HG03139 (cell line): ENCODE results near the gene EXOC1.
"Not testable (repeated sequence)": the region's sequence is repeated elsewhere in the genome, so short reads cannot be mapped to it uniquely, and the experiment has no call there.

Experiments
- ATAC-seq: cut with Tn5 transposase; IDR thresholded peaks from one replicate; pipeline ENCODE4 v1.9.1; 2021; ENCODE audit not compliant: unreplicated experiment

The EXOC1 gene

DNA sequence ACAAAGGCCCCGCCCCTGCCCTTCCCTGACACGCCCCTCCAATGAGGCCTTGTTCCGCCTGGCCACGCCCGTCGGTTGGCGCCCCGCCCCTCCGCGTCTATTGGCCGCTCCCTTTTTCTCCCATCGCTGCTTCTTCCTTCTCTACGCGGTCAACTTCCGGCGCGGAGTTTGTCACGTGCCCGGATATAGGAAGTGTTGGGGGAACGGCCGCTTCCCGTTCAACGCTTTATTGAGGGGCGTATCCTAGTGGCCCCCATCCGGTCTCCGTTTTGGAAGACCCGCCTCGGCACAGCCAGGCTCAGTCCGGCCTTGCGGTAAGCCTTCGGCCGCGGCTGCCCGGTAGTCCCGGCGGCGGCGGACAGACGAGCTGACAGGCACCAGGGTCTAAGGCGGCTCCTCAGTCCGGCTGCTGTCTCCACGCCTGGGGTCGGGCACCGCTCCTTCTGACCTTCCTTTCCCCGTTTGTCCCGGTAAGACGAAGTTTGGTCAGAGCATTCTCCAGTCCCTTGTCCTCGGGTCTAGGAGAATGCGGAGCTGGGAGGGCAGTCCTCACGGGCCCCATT is at the start of gene EXOC1:
TSS of gene EXOC1 (plus strand) at position 165 of the 563 bp plus-strand sequence. CDS start 4,676 bp downstream, outside the sequence.
- ATAC-seq: peak; percentile 97

DNA sequence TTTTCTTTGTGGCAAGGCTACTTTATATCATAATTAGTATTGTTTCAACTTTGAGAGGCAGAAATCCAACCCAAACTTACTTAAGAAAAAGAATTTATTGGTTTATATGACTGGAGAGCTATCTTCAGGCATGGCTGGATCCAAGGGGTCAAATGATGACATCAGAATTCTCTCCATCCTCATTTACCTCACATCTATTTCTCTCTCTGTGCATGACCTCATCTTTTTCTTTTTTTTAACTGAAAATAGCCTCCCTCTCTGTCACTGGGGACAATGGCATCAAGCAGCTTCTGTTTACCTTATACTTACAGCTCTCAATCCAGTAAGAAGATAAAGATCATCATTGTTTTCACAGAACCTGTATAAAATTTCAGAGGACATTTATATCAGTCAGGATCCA is 45.9 kb upstream of the EXOC1 start:
- ATAC-seq: no peak

- no peak for ATAC-seq
These were observed 45.3 kb upstream of the EXOC1 start for GRCh38 chr4:55808186-55808585.

DNA sequence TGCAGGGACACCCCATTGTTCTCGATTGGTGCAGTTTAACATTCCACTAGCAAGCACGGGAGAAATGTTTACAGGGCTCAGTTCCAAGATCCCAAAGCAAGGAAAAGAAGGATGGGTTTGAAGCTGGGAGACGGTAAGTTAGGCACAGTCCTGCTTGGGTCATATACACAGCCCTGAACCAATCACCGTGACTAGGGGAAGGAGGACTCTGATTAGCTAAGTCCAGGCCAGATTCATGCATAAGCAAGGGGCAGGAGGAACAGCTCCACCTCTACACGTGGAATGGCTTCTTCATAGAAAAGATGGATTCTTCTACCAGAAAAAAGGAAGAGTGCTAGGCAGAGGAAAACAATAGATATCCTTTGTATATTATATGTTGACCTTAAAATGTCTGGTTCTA is 44.8 kb upstream of the EXOC1 start:
- ATAC-seq: no peak

DNA sequence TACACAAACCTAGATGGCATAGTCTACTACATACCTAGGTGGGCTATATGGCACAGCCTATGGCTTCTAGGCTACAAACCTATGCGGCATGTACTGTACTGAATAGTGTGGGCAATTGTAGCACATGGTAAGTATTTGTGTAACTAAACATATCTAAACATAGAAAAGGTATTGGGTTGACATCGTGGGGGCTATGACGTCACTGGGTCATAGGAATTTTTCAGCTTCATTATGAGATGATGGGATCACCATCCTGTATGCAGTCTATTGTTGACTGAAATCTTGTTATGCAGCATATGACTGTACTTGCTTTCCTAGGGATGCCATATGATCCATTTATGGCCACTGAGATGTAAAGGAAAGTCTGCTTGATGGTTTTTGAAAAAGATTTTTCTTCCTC is 35.8 kb upstream of the EXOC1 start:
- ATAC-seq: no peak

DNA sequence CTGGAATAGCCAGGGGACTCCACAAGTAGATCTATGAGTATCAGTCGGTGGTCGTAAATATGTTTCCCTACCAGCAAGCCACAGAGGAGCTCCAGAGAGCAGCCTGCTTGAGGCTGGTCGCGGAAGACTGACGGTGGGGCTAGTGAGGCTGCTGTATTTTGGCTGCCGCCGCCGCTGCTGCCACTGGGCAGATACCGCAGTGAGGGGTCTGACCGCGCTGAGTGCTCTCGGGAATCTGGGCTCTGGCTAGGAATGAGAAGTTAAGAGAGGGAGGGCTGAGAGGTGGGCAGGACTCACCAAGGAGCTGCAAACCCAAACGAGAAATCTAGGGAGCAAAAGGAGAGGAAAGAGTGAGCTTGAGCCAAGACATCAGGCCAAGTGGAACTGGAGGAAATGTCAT is 33.8 kb upstream of the EXOC1 start, which contains the start of gene EXOC1L:
TSS of gene EXOC1L (plus strand) at position 157 of the 400 bp plus-strand sequence. CDS start at position 394, 237 bp downstream.
- ATAC-seq: no peak

GRCh38 chr4:55820279-55820678 is 33.2 kb upstream of the EXOC1 start:
- no peak for ATAC-seq

DNA sequence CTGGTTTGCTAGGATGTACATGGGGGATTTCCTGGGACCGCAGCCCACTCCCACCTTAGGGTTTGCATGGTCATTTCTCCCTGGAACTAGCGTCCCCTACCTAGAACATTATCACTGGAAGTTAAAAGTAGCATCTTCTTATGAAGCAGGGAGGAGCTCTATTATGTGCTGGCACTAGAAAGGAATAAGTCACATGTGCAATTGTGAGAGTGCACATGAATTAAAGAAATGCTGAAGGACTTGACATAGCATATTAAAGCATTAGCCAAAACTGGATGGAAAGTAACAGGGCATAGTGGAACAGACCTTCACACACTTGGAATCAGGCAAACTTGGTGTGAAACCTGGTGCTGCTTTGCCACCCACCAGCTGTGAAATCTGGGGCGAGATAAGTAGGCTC is 31.1 kb upstream of the EXOC1 start:
- ATAC-seq: no peak

DNA sequence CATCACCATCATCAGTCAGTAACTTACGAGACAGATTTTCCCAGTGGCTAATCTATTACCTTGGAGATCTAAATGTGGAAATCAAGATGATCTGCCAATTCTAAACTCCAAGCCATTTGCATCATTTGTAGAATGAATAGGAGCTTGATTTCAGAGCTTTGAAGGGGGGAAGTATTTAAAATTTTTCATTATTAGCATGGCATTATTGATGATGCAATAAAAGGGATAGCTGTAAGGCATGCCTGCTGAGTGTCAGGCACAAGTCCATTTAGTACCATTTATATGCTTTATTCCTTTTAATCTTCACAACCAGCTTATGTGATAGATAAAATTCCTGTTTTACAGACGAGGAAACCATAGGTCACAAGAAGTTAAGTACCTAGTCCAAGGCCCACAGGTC is 28.6 kb upstream of the EXOC1 start:
- ATAC-seq: no peak

- ATAC-seq: no peak
These were observed 26.5 kb upstream of the EXOC1 start for GRCh38 chr4:55826986-55827385.

GRCh38 chr4:55827582-55827981 is 25.9 kb upstream of the EXOC1 start:
- ATAC-seq: no peak

DNA sequence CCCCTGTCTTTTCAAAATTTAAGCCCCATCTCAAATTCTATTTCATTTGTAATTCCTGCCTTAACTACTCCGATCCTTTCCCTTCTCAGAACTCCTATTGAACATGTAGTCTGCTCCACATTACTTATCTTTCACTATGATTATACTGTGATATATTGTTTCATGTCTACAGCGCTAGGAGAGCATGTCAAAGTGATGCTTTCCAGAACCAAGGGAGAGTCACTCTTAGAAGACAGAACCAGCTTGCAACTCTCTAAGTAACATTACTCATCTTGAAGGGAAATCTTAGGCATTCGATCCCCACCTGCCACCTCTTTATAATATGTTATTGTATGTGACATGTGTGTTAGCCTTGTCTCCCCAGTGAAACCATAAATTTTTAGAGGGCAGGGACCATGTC is 23.4 kb upstream of the EXOC1 start:
- ATAC-seq: no peak

- ATAC-seq: no peak
These were observed 22.7 kb upstream of the EXOC1 start for GRCh38 chr4:55830716-55831115.

- ATAC-seq: no peak
These were observed 19.2 kb upstream of the EXOC1 start for GRCh38 chr4:55834086-55834795.

DNA sequence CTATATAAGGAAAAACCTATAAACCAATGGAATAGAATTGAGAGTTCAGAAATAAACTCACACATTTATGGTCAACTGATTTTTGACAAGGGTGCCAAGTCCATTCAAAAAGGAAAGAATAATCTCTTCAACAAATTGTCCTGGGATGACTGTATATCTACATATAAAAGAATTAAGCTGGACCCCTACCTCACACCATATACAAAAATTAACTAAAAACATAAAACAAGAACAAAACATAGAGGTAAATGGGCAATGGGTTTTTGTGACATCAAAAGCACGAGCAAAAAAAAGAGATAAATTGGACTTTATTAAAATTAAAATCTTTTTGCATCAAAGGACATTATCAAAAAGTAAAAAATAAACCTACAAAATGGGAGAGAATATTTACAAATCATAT is 15.5 kb upstream of the EXOC1 start:
- ATAC-seq: no peak

- ATAC-seq: no peak
These were observed 15.1 kb upstream of the EXOC1 start for GRCh38 chr4:55838356-55838755.

- no peak for ATAC-seq
These were observed 14.5 kb upstream of the EXOC1 start for GRCh38 chr4:55838952-55839351.

DNA sequence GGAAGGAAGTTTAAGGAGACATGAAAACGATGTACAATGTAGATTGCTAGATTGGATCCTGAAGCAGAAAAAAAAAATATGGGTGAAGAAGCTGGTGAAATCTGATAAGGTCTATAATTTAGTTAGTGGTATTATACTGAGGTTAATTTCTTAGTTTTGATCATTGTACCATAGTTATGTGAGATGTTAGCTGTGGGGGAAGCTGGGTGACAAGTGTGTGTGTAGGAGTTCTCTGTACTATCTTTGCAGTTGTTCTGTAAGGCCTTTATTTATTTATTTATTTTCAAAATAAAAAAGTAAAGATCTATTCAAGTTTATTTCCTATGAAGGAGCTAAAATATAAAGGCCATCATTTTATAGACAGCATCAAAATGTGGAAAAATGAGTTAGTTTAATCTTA is 12.5 kb upstream of the EXOC1 start:
- no peak for ATAC-seq

DNA sequence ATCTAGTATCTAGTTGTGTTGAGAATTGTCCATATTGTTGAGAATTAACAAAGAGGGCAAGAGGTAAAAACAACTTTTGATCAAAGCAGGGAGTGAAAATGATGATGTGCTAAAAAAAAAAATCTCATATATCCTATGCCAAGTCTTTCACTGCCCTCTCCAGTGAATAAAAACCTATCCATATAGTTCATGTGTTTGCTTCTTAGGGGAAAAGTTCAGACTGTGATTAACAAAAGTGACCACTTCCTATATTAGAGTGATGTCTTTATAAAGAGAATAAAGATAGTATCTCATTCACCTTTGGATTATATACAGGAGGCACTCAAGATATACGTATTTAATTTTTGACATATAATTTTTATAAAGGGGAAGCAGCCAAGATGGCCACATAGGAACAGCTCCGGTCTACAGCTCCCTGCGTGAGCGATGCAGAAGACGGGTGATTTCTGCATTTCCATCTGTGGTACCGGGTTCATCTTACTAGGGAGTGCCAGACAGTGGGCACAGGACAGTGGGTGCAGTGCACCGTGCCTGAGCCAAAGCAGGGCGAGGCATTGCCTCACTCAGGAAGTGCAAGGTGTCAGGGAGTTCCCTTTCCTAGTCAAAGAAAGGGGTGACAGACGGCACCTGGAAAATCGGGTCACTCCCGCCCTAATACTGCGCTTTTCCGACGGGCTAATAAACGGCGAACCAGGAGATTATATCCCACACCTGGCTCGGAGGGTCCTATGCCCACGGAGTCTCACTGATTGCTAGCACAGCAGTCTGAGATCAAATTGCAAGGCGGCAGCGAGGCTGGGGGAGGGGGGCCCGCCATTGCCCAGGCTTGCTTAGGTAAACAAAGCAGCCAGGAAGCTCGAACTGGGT is 11.8 kb upstream of the EXOC1 start:
- not testable (repeated sequence) for ATAC-seq

GRCh38 chr4:55842312-55842711 is 11.1 kb upstream of the EXOC1 start:
- not testable (repeated sequence) for ATAC-seq

DNA sequence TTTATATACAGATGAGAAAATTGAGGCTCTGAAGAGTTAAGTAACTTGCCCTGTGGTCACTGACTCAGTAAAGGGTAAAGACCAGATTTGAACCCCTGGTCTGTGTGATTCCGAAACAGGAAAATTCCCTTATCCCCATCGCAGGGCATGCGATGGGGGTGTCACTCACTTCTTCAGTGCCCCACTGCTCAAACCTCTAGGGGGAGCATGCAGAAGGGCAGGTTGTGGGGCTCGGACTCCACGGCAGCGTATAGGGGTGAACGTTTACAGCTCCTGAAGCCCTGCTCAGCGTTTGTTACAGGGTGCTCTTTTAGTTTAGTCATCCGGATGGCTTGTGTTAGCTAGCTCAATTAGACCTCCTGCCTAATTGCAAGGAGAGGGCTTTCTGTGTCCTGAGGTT is 3.7 kb upstream of the EXOC1 start:
- no peak for ATAC-seq

DNA sequence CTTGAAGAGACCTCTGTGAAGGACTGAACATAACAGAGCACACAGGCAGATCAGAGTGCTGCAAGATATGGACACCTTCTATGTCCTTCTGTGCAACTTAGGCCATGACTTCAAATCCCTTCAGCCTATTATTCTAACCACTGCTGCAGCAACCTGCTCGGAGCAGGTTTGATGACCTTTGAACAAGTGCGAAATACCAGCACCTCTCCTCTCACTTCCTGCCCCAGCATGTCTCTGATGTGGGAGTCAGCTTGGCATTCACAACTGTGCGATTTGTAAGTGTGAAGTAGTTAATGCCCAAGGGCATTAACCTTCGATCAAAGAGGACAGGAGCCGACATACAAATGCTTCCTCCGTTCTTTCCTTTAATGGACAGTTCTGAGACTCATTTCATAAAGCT is 1.6 kb upstream of the EXOC1 start:
- ATAC-seq: no peak
